Measurements from ENCODE around the gene WIPF3. TPM values are rescaled to one million over a fixed set of nuclear protein-coding genes. Genes with fewer than 3 reads are reported as not detected.

The WIPF3 gene
- total RNA-seq, 1 experiment from 2014 or later: 0.26 TPM

DNA sequence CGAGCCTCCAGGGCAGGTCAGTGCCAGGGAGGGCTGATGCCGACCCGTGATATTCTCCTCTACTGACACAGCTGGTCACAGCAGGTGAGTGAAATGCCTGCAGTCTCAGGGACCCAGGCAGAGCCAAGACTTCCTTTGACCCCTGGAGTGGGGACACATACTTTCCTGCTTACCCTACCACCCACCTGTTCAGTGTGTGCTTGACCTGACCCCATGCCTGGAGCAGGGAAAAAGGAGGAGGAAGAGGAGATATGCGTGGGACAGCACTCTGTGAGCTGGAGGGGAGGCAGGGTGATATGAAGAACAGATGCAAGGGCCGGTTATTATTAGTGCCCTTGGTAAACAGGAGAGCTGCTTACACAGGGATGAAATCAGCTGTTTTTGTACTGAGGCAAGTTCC lies 40.8 kb upstream of the WIPF3 start:
- H4K20me1 ChIP-seq (ENCODE audit: insufficient read depth): no peaks in the 10 kb centered on the region
- BruUV-seq (replicated peaks): no TSS peak
- H3K27ac ChIP-seq: no peak overlapping the region
- no peaks in the 10 kb centered on the region for H3F3A ChIP-seq (ENCODE audit: insufficient read depth, low read depth)
- H3K9me3 ChIP-seq (ENCODE audit: insufficient read depth, low read depth): no peaks in the 10 kb centered on the region
- TF ChIP-seq, protein P1, sequence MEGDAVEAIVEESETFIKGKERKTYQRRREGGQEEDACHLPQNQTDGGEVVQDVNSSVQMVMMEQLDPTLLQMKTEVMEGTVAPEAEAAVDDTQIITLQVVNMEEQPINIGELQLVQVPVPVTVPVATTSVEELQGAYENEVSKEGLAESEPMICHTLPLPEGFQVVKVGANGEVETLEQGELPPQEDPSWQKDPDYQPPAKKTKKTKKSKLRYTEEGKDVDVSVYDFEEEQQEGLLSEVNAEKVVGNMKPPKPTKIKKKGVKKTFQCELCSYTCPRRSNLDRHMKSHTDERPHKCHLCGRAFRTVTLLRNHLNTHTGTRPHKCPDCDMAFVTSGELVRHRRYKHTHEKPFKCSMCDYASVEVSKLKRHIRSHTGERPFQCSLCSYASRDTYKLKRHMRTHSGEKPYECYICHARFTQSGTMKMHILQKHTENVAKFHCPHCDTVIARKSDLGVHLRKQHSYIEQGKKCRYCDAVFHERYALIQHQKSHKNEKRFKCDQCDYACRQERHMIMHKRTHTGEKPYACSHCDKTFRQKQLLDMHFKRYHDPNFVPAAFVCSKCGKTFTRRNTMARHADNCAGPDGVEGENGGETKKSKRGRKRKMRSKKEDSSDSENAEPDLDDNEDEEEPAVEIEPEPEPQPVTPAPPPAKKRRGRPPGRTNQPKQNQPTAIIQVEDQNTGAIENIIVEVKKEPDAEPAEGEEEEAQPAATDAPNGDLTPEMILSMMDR (conservative IDR thresholded peaks at IDR 0.05): no peak
- no peak for TF ChIP-seq EZH2 (IDR thresholded peaks at IDR 0.05; ENCODE audit: low read depth)
- no peak overlapping the region for H3K4me3 ChIP-seq
- no peaks in the 10 kb centered on the region for H3K9me2 ChIP-seq (ENCODE audit: insufficient read depth)
- no peak overlapping the region for H2AFZ ChIP-seq
- ChIA-PET POLR2A (ENCODE audit: unreplicated experiment) (no interaction called here), CTCF (no interaction called here)
- no peaks in the 10 kb centered on the region for H3K36me3 ChIP-seq (ENCODE audit: low read depth)
- H3K4me2 ChIP-seq: no peak overlapping the region
- intact Hi-C loops (cut with micrococcal nuclease; ENCODE audit: unreplicated experiment): no loop called here
- no peaks in the 10 kb centered on the region for H3K4me1 ChIP-seq (replicated peaks; ENCODE audit: insufficient read depth)
- H3K27me3 ChIP-seq (ENCODE audit: insufficient read depth, low read depth): peaks cover 23% of the 10 kb centered on the region
- H3K79me2 ChIP-seq (ENCODE audit: low read depth): no peaks in the 10 kb centered on the region
- DNase-seq: no peak

GRCh38 chr7:29770371-29770770 lies 35.9 kb upstream of the WIPF3 start:
- Histone ChIP-seq H3K79me2 (ENCODE audit: low read depth) (no peaks in the 10 kb centered on the region), H4K20me1 (ENCODE audit: insufficient read depth) (no peaks in the 10 kb centered on the region), H3F3A (ENCODE audit: insufficient read depth, low read depth) (no peaks in the 10 kb centered on the region), H3K9me3 (ENCODE audit: insufficient read depth, low read depth) (no peaks in the 10 kb centered on the region), H3K9me2 (ENCODE audit: insufficient read depth) (no peaks in the 10 kb centered on the region), H3K4me3 (no peak overlapping the region), H3K27ac (no peak overlapping the region), H3K4me1 (replicated peaks; ENCODE audit: insufficient read depth) (no peaks in the 10 kb centered on the region), H3K36me3 (ENCODE audit: low read depth) (no peaks in the 10 kb centered on the region), H3K27me3 (ENCODE audit: insufficient read depth, low read depth) (peaks cover 35% of the 10 kb centered on the region), H3K4me2 (no peak overlapping the region), H2AFZ (no peak overlapping the region)
- TF ChIP-seq EZH2 (IDR thresholded peaks at IDR 0.05; ENCODE audit: low read depth): no peak
- TF ChIP-seq, protein P1 (conservative IDR thresholded peaks at IDR 0.05): no peak
- POLR2A ChIA-PET (ENCODE audit: unreplicated experiment): no interaction called here
- no TSS peak for BruUV-seq (replicated peaks)
- intact Hi-C loops (cut with micrococcal nuclease; ENCODE audit: unreplicated experiment): no loop called here
- CTCF ChIA-PET: no interaction called here
- DNase-seq: no peak

- Histone ChIP-seq H3K4me3 (no peak overlapping the region), H3K4me1 (replicated peaks; ENCODE audit: insufficient read depth) (no peaks in the 10 kb centered on the region), H3K9me3 (ENCODE audit: insufficient read depth, low read depth) (no peaks in the 10 kb centered on the region), H4K20me1 (ENCODE audit: insufficient read depth) (no peaks in the 10 kb centered on the region), H3F3A (ENCODE audit: insufficient read depth, low read depth) (no peaks in the 10 kb centered on the region), H3K27ac (no peak overlapping the region), H3K36me3 (ENCODE audit: low read depth) (no peaks in the 10 kb centered on the region), H3K4me2 (no peak overlapping the region), H3K79me2 (ENCODE audit: low read depth) (no peaks in the 10 kb centered on the region), H2AFZ (no peak overlapping the region), H3K9me2 (ENCODE audit: insufficient read depth) (no peaks in the 10 kb centered on the region), H3K27me3 (ENCODE audit: insufficient read depth, low read depth) (peaks cover 35% of the 10 kb centered on the region)
- intact Hi-C loops (cut with micrococcal nuclease; ENCODE audit: unreplicated experiment): no loop called here
- no peak for TF ChIP-seq EZH2 (IDR thresholded peaks at IDR 0.05; ENCODE audit: low read depth)
- TF ChIP-seq, protein P1 (conservative IDR thresholded peaks at IDR 0.05): no peak
- BruUV-seq (replicated peaks): no TSS peak
- CTCF ChIA-PET: no interaction called here
- no peak for DNase-seq
- POLR2A ChIA-PET (ENCODE audit: unreplicated experiment): no interaction called here
These were observed 35.1 kb upstream of the WIPF3 start for GRCh38 chr7:29771081-29771816.
